Erythroblast (primary cell): ENCODE data around the gene PPP1R12B.
"Not testable (repeated sequence)": the region's sequence is repeated elsewhere in the genome, so short reads cannot be mapped to it uniquely, and the experiment has no call there.

Experiments used
- GATA1 ChIP-seq: IDR thresholded peaks from 2 replicates; pipeline ENCODE4 v1.6.1; 2011; ENCODE audit warnings: low read depth, mild to moderate bottlenecking, control low read depth, low read length, moderate library complexity
- POLR2A ChIP-seq: IDR thresholded peaks from 2 replicates; pipeline ENCODE4 v1.6.1; 2011; ENCODE audit warnings: mild to moderate bottlenecking, low read length

DNA sequence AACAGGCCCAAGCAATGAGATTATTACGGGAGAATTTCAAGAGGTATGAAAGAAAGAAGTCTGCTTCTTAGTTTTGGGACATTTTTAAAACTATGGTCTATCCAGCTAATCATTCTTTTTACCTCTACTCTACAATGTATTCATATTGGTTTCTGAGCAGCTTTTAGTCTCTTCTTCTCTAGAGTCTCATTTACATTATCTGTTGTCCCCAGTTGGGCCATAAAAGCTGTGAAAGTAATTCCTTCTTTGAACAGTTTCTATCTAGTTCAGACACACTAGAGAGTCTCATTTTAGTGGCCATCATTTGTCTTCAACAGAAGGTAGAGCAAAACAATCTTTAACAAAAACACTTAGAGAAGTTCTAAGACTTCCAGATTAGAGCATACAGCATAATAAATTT lies 204.6 kb downstream of the PPP1R12B start:
- TF ChIP-seq POLR2A, GATA1: not testable (repeated sequence)
